Vagina (tissue), 2 donors: Measurements from ENCODE around the gene CDH13.

Experiments used
- POLR2A ChIP-seq, 2 donors: fragments of 450-650 bp; IDR thresholded peaks; one replicate each; pipeline ENCODE4 v1.6.1; 2017; ENCODE audit warnings: antibody characterized with exemption in 2 of 2, mild to moderate bottlenecking in 2 of 2, moderate library complexity in 2 of 2
- TF ChIP-seq, protein P1 (sequence below), 3 experiments: fragments of 450-650 bp in 2 of 3; fragments of 200-600 bp in 1 of 3; sonication (generic) in 1 of 3; IDR thresholded peaks; one replicate each; pipeline ENCODE4 v1.5.1; 2017 to 2019; ENCODE audit warnings: antibody characterized with exemption in 3 of 3, mild to moderate bottlenecking in 2 of 3, moderate library complexity in 2 of 3

- TF ChIP-seq POLR2A (IDR thresholded peaks at IDR 0.05) = no peak
- TF ChIP-seq, protein P1, sequence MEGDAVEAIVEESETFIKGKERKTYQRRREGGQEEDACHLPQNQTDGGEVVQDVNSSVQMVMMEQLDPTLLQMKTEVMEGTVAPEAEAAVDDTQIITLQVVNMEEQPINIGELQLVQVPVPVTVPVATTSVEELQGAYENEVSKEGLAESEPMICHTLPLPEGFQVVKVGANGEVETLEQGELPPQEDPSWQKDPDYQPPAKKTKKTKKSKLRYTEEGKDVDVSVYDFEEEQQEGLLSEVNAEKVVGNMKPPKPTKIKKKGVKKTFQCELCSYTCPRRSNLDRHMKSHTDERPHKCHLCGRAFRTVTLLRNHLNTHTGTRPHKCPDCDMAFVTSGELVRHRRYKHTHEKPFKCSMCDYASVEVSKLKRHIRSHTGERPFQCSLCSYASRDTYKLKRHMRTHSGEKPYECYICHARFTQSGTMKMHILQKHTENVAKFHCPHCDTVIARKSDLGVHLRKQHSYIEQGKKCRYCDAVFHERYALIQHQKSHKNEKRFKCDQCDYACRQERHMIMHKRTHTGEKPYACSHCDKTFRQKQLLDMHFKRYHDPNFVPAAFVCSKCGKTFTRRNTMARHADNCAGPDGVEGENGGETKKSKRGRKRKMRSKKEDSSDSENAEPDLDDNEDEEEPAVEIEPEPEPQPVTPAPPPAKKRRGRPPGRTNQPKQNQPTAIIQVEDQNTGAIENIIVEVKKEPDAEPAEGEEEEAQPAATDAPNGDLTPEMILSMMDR (IDR thresholded peaks at IDR 0.05) = no peak
Measured at GRCh38 chr16:83343935-83344366, 717.2 kb downstream of the CDH13 start.
